Right lobe of liver (tissue), 6 donors: ENCODE data around the gene RTN3. TPM values are rescaled to one million over a fixed set of nuclear protein-coding genes. Genes with fewer than 3 reads are reported as not detected.

Experiments used
- ATAC-seq, 4 donors: fragments of 200-7000 bp; cut with Tn5 transposase; one replicate each; pipeline ENCODE4 v1.9.1; 2020; ENCODE audit warnings: mild to moderate bottlenecking in 4 of 4, moderate library complexity in 4 of 4
- DNase-seq, 3 donors: peaks; one replicate each; pipeline ENCODE4 v3.0.0-alpha.2; 2020
- H3K27ac ChIP-seq, 3 donors: fragments of 200-600 bp; one replicate each; pipeline ENCODE4 v1.8.0; 2022
- H3K27me3 ChIP-seq, 2 donors: fragments of 200-600 bp; one replicate each; pipeline ENCODE4 v1.8.0; 2022
- H3K36me3 ChIP-seq, 4 donors: fragments of 200-600 bp; sonication (generic) in 1 of 4; one replicate each; pipeline versions ENCODE4 v1.5.1 to v1.8.0; 2017 to 2022; ENCODE audit warnings: control low read depth in 1 of 4
- H3K4me1 ChIP-seq, 4 donors: fragments of 200-600 bp; sonication (generic) in 1 of 4; one replicate each; pipeline versions ENCODE4 v1.5.1 to v1.8.0; 2017 to 2022; ENCODE audit warnings: control low read depth in 1 of 4
- H3K4me3 ChIP-seq, 3 donors: fragments of 200-600 bp; one replicate each; pipeline ENCODE4 v1.8.0; 2022
- H3K9me3 ChIP-seq, 4 donors: fragments of 200-600 bp; sonication (generic) in 1 of 4; one replicate each; pipeline versions ENCODE4 v1.5.1 to v1.8.0; 2017 to 2022; ENCODE audit warnings: control low read depth in 1 of 4
- CTCF ChIP-seq, 4 donors: fragments of 200-600 bp in 3 of 4; fragments of 450-650 bp in 1 of 4; IDR thresholded peaks; one replicate each; pipeline versions ENCODE4 v1.5.1 to v1.8.0; 2016 to 2022; ENCODE audit warnings: antibody characterized with exemption in 4 of 4, mild to moderate bottlenecking in 2 of 4
- POLR2A ChIP-seq: fragments of 450-650 bp; IDR thresholded peaks from one replicate; pipeline ENCODE4 v1.6.1; 2017; ENCODE audit warnings: antibody characterized with exemption, mild to moderate bottlenecking
- WGBS: methylation state at CpG from one replicate; pipeline ENCODE4 v1.1.6; 2018; ENCODE audit warnings: low coverage, low lambda C conversion rate; ENCODE audit not compliant: insufficient coverage; ENCODE audit errors: missing lambda C conversion rate; 5-methylcytosine and 5-hydroxymethylcytosine counted together
- intact Hi-C, 2 donors: fragments of 100-400 bp; cut with DNase I; formaldehyde crosslinking; loops; one replicate each; pipeline versions ENCODE4 v1.11.2 to v1.14.1; 2022
- total RNA-seq, 6 experiments: library from RNA; depleted of rRNA in 2 of 6; stranded (reverse); fragments of >200 nt in 2 of 6; fragmentation: NEBNext Ultra II Directional in 3 of 6; extraction: Animal tissue kit (Norgen Biotek cat#: 25700) in 3 of 6; gene quantifications; one replicate each; pipeline versions ENCODE4 v1.1.0 to v1.2.4, GENCODE V29; 2016 to 2023
- donor health status: DM: no; HTN: yes; CAD: no.
- donor health status: DM: no; HTN: no; CAD: no.
- donor health status: DM: no; HTN: no; CAD: no.
- donor health status: DM: no; HTN: yes; CAD: no.
- donor health status: DM: no; HTN: yes; CAD: no.

The RTN3 gene
- total RNA-seq, 6 experiments from 2014 or later, result 47.3 to 70.5 (median 52.9) TPM

- Histone ChIP-seq H3K27me3 (no peaks in the 10 kb centered on the region), H3K27ac (no peak overlapping the region), H3K4me3 (no peak overlapping the region), H3K9me3 (no peaks in the 10 kb centered on the region), H3K36me3 (no peaks in the 10 kb centered on the region), H3K4me1 (no peaks in the 10 kb centered on the region)
- DNase-seq (no peak), ATAC-seq (no peak)
- WGBS, result 84% methylated on average over 6 of the region's 6 CpGs
- intact Hi-C loops, result no loop called here
- TF ChIP-seq POLR2A (no peak), CTCF (IDR thresholded peaks at IDR 0.05) (no peak)
Observed at GRCh38 chr11:63782749-63783148, 101.4 kb downstream of the RTN3 start.

GRCh38 chr11:63783925-63784592 is 102.8 kb downstream of the RTN3 start:
- 11% methylated on average over 7 of the region's 7 CpGs for WGBS
- peak; percentile 29 to 57 (median 46) for ATAC-seq

GRCh38 chr11:63785823-63786222 is 104.5 kb downstream of the RTN3 start:
- Histone ChIP-seq H3K27ac (no peak overlapping the region), H3K36me3 (no peaks in the 10 kb centered on the region), H3K4me1 (no peaks in the 10 kb centered on the region), H3K4me3 (no peak overlapping the region), H3K9me3 (no peaks in the 10 kb centered on the region), H3K27me3 (no peaks in the 10 kb centered on the region)
- DNase-seq (no peak), ATAC-seq (no peak)
- TF ChIP-seq CTCF (IDR thresholded peaks at IDR 0.05), result no peak
- no peak for TF ChIP-seq POLR2A
- intact Hi-C loops, result no loop called here
- 64% methylated on average over 1 of the region's 1 CpG for WGBS

More at GRCh38 chr11:63783925-63784592, 102.8 kb downstream of the RTN3 start:
- Histone ChIP-seq H3K27ac (no peak overlapping the region), H3K4me1 (no peaks in the 10 kb centered on the region), H3K9me3 (no peaks in the 10 kb centered on the region), H3K27me3 (no peaks in the 10 kb centered on the region), H3K4me3 (no peak overlapping the region), H3K36me3 (no peaks in the 10 kb centered on the region)
- TF ChIP-seq CTCF (IDR thresholded peaks at IDR 0.05) (no peak), POLR2A (no peak)
- intact Hi-C loops, result no loop called here
- DNase-seq, result no peak

GRCh38 chr11:63791495-63792167 is 110.3 kb downstream of the RTN3 start:
- 90% methylated on average over 6 of the region's 6 CpGs for WGBS
- no peak for ATAC-seq
- intact Hi-C loops, result no loop called here
- Histone ChIP-seq H3K4me3 (no peak overlapping the region), H3K9me3 (peaks cover 0 to 8% (median 0%) of the 10 kb centered on the region in 4 donors), H3K4me1 (no peaks in the 10 kb centered on the region), H3K27me3 (no peaks in the 10 kb centered on the region), H3K27ac (no peak overlapping the region), H3K36me3 (no peaks in the 10 kb centered on the region)
- no peak for TF ChIP-seq CTCF (IDR thresholded peaks at IDR 0.05)
- DNase-seq, result no peak
